Measurements from ENCODE around the gene SAXO1.
"Not testable (repeated sequence)": the region's sequence is repeated elsewhere in the genome, so short reads cannot be mapped to it uniquely, and the experiment has no call there.

The SAXO1 gene, protein sequence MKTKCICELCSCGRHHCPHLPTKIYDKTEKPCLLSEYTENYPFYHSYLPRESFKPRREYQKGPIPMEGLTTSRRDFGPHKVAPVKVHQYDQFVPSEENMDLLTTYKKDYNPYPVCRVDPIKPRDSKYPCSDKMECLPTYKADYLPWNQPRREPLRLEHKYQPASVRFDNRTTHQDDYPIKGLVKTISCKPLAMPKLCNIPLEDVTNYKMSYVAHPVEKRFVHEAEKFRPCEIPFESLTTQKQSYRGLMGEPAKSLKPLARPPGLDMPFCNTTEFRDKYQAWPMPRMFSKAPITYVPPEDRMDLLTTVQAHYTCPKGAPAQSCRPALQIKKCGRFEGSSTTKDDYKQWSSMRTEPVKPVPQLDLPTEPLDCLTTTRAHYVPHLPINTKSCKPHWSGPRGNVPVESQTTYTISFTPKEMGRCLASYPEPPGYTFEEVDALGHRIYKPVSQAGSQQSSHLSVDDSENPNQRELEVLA

DNA sequence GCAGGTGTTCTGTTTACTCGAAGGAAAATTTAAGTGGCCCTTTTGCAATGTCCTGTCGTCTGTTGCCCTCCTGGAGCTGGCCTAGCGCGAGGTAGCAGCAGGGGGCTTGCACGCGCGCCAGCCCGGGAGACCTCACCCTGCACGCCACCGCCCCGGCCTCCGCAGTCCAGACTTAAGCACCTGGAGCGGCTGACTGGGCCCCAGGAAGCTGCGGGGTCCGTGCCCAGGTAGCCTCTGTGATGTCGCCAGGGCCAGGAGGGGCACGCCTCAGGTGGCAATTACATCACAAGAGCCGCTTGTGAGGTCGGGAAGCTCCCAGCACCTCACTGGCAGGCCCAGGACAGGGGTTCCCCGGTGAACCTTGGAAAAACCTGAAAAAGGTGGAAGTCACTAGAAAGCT, at the start of gene SAXO1:
SAXO1 (minus strand) TSS at position 195 of the 400 bp plus-strand sequence. CDS start 301 bp downstream, outside the sequence.
- DNase-seq: no peak

DNA sequence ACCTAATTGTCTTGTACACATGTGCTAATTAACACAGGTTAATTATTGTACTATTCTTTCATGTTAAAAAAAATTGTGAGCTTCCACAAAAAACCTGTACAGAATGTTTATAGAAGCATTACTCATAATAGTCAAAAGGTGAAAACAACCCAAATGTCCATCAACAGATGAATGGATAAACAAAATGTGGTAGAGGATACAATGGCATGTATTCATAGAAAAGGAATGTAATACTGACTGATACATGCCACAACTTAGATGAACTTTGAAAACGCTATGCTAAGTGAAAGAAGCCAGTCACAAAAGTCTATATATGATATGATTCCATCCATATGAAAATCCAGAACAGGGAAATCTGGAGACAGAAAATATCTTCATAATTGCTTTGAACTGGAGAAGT, 41.8 kb upstream of the SAXO1 start:
- no peak for DNase-seq

DNA sequence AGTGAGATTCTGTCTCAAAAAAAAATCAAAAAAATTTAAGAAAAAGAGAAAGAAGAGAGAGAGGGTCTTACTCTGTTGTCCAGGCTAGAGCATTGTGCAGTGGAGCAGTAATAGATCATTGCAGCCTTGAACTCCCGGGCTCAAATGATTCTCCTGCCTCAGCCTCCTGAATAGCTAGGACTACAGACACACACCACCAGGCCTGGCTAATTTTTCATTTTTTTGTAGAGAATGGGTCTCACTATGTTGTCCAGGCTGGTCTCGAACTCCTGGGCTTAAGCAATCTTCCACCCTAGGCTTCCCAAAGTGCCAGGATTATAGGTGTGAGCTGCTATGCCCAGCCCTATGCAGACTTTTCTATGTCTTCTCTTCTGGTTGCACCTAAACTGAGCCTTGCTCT, 41.2 kb upstream of the SAXO1 start:
- DNase-seq: no peak

DNA sequence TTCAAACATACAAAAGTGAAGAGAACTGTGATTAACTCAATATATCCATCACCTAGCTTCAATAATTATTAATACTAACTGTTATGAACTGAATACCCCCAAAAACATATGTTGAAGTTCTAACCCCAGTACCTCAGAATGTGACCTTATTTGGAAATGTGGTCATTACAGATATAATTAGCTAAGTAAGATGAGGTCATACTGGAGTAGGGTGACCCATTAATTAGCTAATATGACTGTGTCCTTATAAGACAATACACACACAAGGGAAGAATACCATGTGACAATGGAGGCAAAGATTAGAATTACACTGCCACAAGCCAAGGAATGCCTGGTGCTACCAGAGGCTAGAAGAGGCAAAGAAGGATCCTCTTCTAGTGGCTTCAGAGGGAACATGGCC, 24.0 kb upstream of the SAXO1 start:
- no peak for DNase-seq

DNA sequence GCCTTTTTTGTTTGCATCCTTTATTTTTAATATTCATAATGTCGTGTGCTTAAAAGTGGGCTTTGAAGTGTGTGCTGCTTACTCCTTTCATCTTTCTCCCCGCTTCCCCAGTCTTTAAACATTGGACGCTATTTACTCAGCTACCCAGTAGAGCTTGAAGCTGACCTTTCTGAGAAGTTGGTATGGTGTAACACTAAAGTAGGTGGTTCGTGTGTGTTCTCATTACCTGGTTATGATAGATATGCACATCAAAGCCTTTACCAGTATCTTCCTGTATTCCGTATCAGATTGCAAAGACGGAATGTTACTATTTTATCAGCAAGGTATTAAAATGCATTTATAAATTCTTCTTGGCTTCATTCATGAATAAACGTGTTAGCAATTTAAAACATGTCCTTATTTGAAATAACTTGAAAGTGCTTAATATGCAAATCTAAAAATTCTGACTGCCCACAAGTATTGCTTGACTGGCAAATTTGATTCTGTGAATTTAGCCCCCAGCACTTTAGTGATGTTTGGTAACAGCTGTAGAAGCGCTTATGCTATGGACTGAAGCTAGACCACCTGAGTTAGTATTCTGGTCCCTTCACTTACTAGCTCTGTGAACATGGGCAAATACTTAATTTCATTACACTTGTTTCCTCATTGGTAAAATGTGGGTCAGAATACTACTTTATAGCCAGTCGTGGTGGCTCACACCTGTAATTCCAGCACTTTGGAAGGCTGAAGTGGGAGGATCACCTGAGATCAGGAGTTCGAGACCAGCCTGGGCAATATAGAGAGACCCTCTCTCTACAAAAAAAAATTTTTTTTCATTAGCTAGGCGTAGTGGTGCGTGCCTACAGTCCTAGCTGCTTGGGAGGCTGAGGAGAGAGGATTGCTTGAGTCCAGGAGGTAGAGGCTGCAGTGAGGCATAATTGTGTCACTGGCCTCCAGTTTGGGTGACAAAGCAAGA, 17.9 kb upstream of the SAXO1 start:
- no peak for DNase-seq

DNA sequence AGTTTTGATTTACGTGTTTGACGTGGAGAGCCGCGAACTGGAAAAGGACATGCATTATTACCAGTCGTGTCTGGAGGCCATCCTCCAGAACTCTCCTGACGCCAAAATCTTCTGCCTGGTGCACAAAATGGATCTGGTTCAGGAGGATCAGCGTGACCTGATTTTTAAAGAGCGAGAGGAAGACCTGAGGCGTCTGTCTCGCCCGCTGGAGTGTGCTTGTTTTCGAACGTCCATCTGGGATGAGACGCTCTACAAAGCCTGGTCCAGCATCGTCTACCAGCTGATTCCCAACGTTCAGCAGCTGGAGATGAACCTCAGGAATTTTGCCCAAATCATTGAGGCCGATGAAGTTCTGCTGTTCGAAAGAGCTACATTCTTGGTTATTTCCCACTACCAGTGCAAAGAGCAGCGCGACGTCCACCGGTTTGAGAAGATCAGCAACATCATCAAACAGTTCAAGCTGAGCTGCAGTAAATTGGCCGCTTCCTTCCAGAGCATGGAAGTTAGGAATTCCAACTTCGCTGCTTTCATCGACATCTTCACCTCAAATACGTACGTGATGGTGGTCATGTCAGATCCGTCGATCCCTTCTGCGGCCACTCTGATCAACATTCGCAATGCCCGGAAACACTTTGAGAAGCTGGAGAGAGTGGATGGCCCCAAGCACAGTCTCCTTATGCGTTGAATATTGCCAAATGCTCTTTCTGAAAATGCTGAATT, 17.1 kb upstream of the SAXO1 start:
- DNase-seq: no peak

DNA sequence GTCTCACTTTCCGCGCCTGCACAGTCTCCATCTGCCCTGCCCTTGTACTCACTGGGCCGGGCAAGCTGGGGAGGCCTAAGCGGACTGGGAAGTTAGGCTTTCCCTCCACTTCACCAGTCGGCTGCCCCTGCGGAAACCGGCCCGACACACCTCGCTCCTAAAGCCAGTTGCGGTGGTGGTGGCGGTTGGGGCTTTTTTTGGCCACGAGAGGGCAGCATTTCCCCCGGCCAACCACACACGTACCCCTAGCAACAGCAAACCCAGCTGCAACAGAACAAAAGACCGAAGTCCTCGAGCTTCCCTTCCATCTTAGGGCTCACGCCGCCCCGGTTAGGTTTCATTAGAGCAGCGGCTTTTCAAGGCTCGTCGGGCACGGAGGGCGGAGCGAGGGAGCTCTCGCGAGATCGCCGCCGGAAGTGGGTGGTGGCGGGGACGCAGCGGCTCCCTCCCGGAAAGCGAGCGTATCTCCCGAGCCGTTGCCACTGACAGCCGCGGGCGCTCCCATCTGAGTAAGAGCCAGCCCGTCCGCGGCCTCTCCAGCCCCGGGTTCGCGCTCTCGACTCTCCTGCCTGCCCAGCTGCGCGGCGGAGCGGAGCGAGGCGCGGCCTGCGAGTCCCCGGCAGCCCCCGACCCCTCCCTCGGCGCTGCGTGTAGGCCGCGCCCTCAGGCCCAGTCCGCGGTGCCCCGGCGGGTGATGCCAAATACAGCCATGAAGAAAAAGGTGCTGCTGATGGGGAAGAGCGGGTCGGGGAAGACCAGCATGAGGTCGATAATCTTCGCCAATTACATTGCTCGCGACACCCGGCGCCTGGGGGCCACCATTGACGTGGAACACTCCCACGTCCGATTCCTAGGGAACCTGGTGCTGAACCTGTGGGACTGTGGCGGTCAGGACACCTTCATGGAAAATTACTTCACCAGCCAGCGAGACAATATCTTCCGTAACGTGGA, 16.2 kb upstream of the SAXO1 start, which contains the start of gene RRAGA:
RRAGA (plus strand) TSS at position 462 of the 951 bp plus-strand sequence; CDS start at position 695, 233 bp downstream.
- DNase-seq: peak; percentile 98

DNA sequence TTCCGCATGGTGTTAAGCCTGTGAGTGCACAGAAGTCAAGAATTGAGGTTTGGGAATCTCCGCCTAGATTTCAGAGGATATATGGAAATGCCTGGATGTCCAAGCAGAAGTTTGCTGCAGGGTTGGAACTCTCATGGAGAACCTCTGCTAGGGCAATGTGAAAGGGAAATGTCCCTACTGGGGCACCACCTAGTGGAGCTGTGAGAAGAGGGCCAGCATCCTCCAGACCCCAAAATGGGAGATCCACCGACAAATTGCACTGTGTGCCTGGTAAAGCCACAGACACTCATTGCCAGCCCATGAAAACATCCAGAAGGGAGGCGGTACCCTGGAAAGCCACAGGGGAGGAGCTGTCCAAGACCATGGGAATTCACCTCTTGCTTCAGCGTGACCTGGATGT, 3.6 kb upstream of the SAXO1 start:
- no peak for DNase-seq

DNA sequence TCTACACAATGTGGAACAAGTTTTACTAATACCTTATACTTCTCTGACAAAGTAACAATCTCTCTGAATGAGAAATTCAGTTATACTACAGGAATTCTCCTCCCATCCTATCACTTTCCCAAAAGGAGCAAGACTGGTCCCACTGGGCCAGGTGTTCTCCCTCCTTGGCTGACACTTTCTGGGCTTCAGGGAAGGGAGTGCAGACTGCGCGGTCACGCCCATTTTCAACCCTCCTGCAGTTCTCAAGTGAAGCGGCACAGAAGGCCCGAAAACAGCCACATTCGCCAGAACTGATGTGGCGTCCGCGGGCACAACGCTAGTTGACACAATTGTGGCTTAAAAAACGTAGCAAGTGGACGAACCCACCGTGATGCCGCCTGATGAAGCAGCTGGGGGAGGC, 603 bp downstream of the SAXO1 start:
- DNase-seq: no peak

DNA sequence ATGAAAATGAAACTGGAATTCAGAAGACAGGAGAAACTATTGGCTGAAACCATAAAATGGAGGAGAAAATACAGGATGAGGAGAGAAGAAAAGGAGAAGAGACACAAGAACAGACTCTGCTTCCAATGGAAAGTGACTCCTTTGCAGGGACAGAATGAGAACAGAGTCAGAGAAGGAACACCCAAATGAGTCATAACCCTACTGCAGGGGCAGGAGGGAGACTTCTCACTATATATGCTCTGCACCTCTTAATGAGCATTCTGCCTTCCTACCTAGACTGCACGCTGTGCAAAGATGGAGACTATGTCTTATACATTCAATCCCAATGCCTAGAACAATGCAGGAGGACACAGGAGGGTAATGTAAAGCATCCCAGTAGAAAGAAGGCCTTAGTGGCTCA, 2.1 kb downstream of the SAXO1 start:
- no peak for DNase-seq

DNA sequence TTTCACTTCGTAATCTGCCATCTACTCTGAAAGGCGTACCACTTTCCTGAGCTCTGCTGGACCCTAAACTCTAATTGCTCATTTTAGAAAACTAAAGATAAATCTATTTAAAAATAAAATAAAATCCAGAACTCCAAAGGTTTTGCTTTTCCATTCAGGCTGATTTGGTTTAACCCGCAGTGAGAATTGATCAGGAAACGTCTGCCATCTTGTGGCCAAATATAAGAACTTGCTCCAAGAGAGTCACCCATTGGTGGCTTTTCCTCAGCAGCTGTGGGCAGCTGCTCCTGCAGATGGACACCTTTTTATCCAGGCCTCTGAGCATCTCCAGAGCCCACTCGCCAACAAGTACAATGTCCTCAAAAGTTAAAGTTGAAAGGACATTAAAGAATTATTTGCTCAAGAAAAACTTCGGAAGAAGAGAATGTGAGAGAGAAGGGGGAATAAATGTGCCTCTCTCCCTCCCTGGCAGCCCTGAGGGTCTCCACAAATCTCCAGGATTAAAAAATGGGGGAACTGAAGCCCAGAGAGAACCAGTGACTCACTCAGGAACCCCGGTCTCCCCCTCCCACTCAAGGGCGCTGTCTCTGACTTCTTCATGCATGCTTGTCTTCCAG, 4.1 kb downstream of the SAXO1 start:
- DNase-seq: peak; percentile 70

DNA sequence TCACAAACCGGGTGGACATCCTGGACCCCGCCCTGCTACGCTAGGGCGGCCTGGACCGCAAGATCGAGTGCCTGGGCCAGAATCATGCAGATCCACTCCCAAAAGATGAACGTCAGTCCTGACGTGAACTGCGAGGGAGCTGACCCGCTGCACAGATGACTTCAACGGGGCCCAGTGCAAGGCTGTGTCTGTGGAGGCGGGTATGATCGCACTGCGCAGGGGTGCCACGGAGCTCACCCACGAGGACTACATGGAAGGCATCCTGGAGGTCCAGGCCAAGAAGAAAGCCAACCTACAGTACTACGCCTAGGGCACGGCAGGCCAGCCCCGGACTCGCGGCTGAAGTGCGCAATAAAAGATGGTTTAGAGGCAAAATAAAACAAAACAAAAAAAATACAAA, 5.2 kb downstream of the SAXO1 start:
- DNase-seq: no peak

DNA sequence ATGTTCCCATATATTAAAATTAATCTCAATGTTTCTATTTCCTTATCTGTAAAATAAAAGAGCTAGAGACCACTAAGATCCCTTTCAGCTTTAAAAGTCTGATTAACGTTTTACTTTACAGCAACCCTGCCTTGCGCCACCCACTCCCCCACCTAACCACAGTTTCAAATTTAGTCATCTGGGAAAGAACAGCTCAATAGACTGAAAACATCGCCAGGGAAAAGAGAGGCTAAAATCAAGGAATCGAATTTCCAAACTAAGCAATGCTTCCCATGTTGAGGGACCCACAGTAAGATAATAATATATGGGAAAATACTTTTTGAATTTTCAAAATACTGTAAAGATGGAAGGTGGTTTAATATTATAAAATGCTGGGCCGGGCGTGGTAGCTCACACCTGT, 6.6 kb downstream of the SAXO1 start:
- no peak for DNase-seq

DNA sequence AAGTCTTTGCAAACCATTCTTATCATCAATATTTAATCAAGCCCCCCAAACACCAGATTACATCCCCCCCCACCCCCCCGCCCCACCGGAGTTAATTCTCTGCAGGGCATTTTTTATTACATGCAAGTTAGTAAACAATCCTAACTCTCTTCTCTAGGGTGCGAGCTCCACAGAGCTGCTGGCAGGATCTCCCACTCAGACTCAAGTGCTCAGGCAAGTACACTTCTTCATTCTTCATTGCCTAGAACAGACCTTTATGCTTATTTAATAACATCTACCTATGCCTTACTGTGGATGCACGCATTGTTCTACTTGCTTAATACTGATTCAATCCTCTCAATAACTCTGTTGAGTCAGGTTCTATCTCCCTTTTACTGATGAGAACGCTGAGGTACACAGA, 9.9 kb downstream of the SAXO1 start:
- no peak for DNase-seq

DNA sequence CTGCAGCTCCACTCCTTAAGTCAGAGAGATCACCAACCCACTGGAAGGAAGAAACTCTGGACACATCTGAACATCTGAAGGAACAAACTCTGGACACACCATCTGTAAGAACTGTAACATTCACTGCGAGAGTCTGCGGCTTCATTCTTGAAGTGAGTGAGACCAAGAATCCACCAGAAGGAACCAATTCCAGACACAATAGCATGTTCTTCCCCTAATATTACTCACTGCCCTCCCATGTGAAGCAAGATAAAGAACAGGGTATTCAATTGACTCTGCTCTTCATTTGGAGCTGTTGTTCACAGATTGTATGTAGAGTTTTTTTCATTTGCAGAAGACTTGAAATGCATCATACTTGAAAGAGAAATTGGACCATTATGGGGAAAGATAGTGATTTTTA, 10.8 kb downstream of the SAXO1 start:
- DNase-seq: no peak

DNA sequence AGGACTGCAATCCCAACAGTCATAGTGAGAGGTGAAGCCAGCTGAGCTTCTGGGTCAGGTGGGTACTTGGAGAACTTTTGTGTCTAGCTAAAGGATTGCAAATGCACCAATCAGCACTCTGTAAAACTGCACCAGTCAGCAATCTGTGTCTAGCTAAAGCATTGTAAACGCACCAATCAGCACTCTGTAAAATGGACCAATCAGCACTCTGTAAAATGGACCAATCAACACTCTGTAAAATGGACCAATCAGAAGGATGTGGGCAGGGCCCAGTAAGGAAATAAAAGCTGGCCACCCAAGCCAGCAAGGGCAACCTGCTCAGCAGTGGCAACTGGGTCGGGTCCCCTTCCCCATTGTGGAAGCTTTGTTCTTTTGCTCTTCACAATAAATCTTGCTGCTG, 11.4 kb downstream of the SAXO1 start:
- not testable (repeated sequence) for DNase-seq

DNA sequence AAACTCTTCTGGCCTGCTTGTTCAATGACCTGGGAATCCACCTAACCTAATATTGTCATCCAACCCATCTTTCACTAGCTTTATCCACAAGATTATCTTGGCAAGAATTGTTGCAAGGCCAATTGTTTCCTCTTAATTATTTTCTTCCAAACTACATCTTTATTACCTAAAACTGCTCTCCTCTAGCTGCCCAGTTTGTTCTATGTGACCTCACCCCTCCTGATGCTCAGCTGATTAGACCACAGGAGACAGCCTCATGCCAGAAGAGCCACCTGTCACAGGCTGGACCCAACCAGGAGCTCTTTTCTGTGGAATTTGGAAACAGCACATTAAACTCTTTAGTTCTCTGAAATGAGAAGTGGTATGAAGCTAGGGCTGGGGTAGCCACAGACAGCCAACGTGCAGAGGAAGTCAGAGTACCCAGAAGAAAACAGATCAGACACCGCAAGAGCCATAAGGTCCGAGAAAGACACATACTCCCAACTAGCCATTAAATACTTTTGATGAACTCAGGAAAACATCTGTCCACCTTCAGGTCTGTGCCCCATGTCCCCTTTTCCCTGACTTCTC, 12.0 kb downstream of the SAXO1 start:
- no peak for DNase-seq

DNA sequence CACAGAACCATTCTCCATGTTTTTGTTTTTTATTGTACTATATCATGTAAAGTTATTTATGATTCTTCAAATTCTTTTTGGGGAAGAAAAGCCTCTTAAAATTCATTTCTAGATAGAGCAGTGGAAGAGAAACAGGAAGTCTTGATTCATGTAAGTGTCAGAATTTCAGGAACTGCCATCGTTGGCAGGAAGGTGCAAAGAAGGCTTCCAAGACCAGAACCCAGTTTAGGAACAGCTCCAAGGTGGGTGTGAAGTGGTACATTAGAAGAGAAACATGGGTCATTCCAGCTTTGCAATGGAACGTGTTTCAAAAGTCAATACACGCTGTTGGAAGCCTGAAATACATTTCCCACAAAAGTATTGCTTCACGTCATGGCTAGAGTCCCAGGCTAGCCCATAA, 14.8 kb downstream of the SAXO1 start:
- no peak for DNase-seq

DNA sequence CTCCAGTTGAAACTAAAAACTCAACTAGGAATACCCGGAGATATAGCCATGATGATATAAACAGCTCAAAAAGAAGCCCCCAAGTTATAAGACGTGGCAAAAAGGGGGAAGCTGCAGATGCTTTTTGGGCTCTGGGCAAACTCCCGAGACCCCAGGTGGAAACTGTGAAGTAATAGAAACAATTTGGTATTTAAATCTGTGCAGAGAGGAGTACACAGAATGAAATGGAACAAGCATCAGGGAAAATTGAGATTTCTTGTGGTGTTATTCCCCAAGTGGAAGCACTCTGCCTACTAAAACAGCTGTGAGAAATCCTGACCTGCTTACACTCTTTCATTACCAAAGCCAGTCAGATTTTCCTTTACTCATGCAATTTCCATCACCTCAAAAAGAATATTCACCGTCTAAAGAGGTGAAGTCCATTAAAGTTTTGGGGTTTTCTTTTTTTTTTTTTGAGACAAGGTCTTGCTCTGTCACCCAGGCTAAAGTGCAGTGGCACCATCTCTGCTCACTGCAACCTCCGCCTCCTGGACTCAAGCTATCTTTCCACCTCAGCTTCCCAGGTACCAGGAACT, 23.5 kb downstream of the SAXO1 start:
- DNase-seq: no peak

DNA sequence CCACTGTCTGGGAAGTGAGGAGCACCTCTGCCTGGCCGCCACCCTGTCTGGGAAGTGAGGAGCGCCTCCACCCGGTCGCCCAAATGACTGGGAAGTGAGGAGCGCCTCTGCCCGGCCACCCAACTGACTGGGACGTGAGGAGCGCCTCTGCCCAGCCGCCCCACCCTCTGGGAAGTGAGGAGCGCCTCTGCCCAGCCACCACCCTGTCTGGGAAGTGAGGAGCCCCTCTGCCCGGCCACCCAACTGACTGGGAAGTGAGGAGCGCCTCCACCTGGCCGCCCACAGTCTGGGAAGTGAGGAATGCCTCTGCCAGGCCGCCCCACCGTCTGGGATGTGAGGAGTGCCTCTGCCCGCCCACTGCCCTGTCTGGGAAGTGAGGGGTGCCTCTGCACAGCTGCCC, 32.9 kb downstream of the SAXO1 start:
- DNase-seq: no peak

Measured in NCI-H345 (cell line).